Prostate gland (tissue), 2 donors: ENCODE data around the gene MRPL23.

Experiments used
- CTCF ChIP-seq, 4 experiments: fragments of 200-600 bp in 2 of 4; fragments of 450-650 bp in 2 of 4; sonication (generic) in 2 of 4; IDR thresholded peaks; 1 replicate in 3 of 4; 2 replicates in 1 of 4; pipeline ENCODE4 v1.5.1; 2016 to 2019; ENCODE audit warnings: antibody characterized with exemption in 4 of 4, mild to moderate bottlenecking in 2 of 4, moderate library complexity in 2 of 4
- POLR2A ChIP-seq: fragments of 450-650 bp; IDR thresholded peaks from one replicate; pipeline ENCODE4 v1.6.1; 2016; ENCODE audit warnings: antibody characterized with exemption, mild to moderate bottlenecking

- TF ChIP-seq CTCF (IDR thresholded peaks at IDR 0.05), result no peak
- no peak for TF ChIP-seq POLR2A
Measured at GRCh38 chr11:1964955-1965354, 17.8 kb downstream of the MRPL23 start.
